HEK293 (cell line): ENCODE measurements around the gene ZRANB1.

Source experiments
- CTCF ChIA-PET: fragments of 350-600 bp; formaldehyde crosslinking; extraction: SDS; loops from one replicate; lab custom pipeline; 2021; ENCODE audit warnings: antibody characterized with exemption; lab: Yijun Ruan, JAX
- POLR2A ChIA-PET: fragments of 300-600 bp; formaldehyde crosslinking; extraction: SDS; loops from one replicate; lab custom pipeline; 2020; ENCODE audit warnings: antibody characterized with exemption, inconsistent platforms; lab: Yijun Ruan, JAX
- H3K27ac ChIP-seq: fragments of 200-500 bp; sonication (Bioruptor generic); 2 replicates; pipeline ENCODE4 v1.5.1; 2014; ENCODE audit warnings: low read depth, low read length, control low read depth, inconsistent platforms; ENCODE audit errors: extremely low read depth
- H3K36me3 ChIP-seq, 2 experiments: fragments of 200-500 bp in 1 of 2; sonication (Bioruptor generic) in 1 of 2; 1 replicate in 1 of 2; 2 replicates in 1 of 2; pipeline ENCODE4 v1.5.1; 2014 to 2017; ENCODE audit warnings: inconsistent platforms in 2 of 2, low read length in 2 of 2; ENCODE audit not compliant: control insufficient read depth in 2 of 2, insufficient read depth in 1 of 2
- H3K4me1 ChIP-seq: fragments of 200-500 bp; sonication (Bioruptor generic); 2 replicates; pipeline ENCODE4 v1.5.1; 2014; ENCODE audit warnings: mild to moderate bottlenecking, low read length, inconsistent platforms; ENCODE audit not compliant: control insufficient read depth, insufficient read depth
- H3K4me3 ChIP-seq: 2 replicates; pipeline ENCODE4 v1.5.1; 2011; ENCODE audit warnings: low read depth, mild to moderate bottlenecking, control low read depth, low read length, moderate library complexity
- H3K9me3 ChIP-seq: fragments of 200-500 bp; sonication (Bioruptor generic); 2 replicates; pipeline ENCODE4 v1.5.1; 2014; ENCODE audit warnings: low read depth, low read length, inconsistent platforms; ENCODE audit not compliant: control insufficient read depth, insufficient read depth
- KLF1 ChIP-seq: fragments of 450-650 bp; formaldehyde crosslinking; IDR thresholded peaks from 2 replicates; pipeline ENCODE4 v1.5.1; 2016; ENCODE audit warnings: missing biosample characterization, missing genetic modification characterization
- KLF10 ChIP-seq: fragments of 450-650 bp; IDR thresholded peaks from 2 replicates; pipeline ENCODE4 v1.5.1; 2018; ENCODE audit warnings: missing biosample characterization, mild to moderate bottlenecking, missing genetic modification characterization
- MZF1 ChIP-seq: fragments of 450-650 bp; formaldehyde crosslinking; IDR thresholded peaks from 2 replicates; pipeline ENCODE4 v1.5.1; 2017; ENCODE audit warnings: missing biosample characterization, missing genetic modification characterization, borderline replicate concordance
- REPIN1 ChIP-seq: fragments of 450-650 bp; formaldehyde crosslinking; IDR thresholded peaks from 2 replicates; pipeline ENCODE4 v1.5.1; 2017; ENCODE audit warnings: missing biosample characterization, missing genetic modification characterization, low read depth
- SALL2 ChIP-seq: fragments of 450-650 bp; formaldehyde crosslinking; IDR thresholded peaks from 2 replicates; pipeline ENCODE4 v1.5.0; 2017; ENCODE audit warnings: missing biosample characterization, mild to moderate bottlenecking, missing genetic modification characterization, borderline replicate concordance
- SP3 ChIP-seq: fragments of 450-650 bp; formaldehyde crosslinking; IDR thresholded peaks from 2 replicates; pipeline ENCODE4 v1.5.1; 2016; ENCODE audit warnings: missing biosample characterization, missing genetic modification characterization
- SP7 ChIP-seq: fragments of 450-650 bp; formaldehyde crosslinking; IDR thresholded peaks from 2 replicates; pipeline ENCODE4 v1.5.1; 2016; ENCODE audit warnings: missing biosample characterization, missing genetic modification characterization
- ZBTB17 ChIP-seq: fragments of 450-650 bp; formaldehyde crosslinking; IDR thresholded peaks from 2 replicates; pipeline ENCODE4 v1.5.1; 2016; ENCODE audit warnings: missing biosample characterization, missing genetic modification characterization
- ZBTB21 ChIP-seq: fragments of 450-650 bp; formaldehyde crosslinking; IDR thresholded peaks from 2 replicates; pipeline ENCODE4 v1.5.1; 2017; ENCODE audit warnings: missing biosample characterization, missing genetic modification characterization
- ZFP41 ChIP-seq: fragments of 450-650 bp; formaldehyde crosslinking; IDR thresholded peaks from 2 replicates; pipeline ENCODE4 v1.5.1; 2016; ENCODE audit warnings: missing biosample characterization, missing genetic modification characterization, borderline replicate concordance
- ZNF266 ChIP-seq: fragments of 450-650 bp; formaldehyde crosslinking; IDR thresholded peaks from 2 replicates; pipeline ENCODE4 v1.5.1; 2016; ENCODE audit warnings: missing biosample characterization, missing genetic modification characterization, low read depth
- ZNF404 ChIP-seq: fragments of 450-650 bp; formaldehyde crosslinking; IDR thresholded peaks from 2 replicates; pipeline ENCODE4 v1.5.1; 2017; ENCODE audit warnings: missing biosample characterization, missing genetic modification characterization
- ZNF416 ChIP-seq: fragments of 450-650 bp; formaldehyde crosslinking; IDR thresholded peaks from 2 replicates; pipeline ENCODE4 v1.5.1; 2016; ENCODE audit warnings: missing biosample characterization, missing genetic modification characterization
- ZNF433 ChIP-seq: fragments of 450-650 bp; formaldehyde crosslinking; IDR thresholded peaks from 2 replicates; pipeline ENCODE4 v1.5.1; 2016; ENCODE audit warnings: missing biosample characterization, missing genetic modification characterization, low read depth
- ZNF558 ChIP-seq: fragments of 450-650 bp; formaldehyde crosslinking; IDR thresholded peaks from 2 replicates; pipeline ENCODE4 v1.5.1; 2016; ENCODE audit warnings: missing biosample characterization, missing genetic modification characterization
- ZNF626 ChIP-seq: fragments of 450-650 bp; sonication (Bioruptor Pico); formaldehyde crosslinking; IDR thresholded peaks from 2 replicates; pipeline ENCODE4 v1.5.1; 2018; ENCODE audit warnings: missing biosample characterization, missing genetic modification characterization, inconsistent platforms
- ZNF654 ChIP-seq: fragments of 450-650 bp; formaldehyde crosslinking; IDR thresholded peaks from 2 replicates; pipeline ENCODE4 v1.5.1; 2016; ENCODE audit warnings: low read depth, missing biosample characterization, missing genetic modification characterization
- ZXDB ChIP-seq: fragments of 450-650 bp; formaldehyde crosslinking; IDR thresholded peaks from 2 replicates; pipeline ENCODE4 v1.5.1; 2016; ENCODE audit warnings: missing biosample characterization, missing genetic modification characterization
- TF ChIP-seq, protein P1 (sequence below): fragments of 450-650 bp; formaldehyde crosslinking; IDR thresholded peaks from 2 replicates; pipeline ENCODE4 v1.5.1; 2017; ENCODE audit warnings: missing biosample characterization, mild to moderate bottlenecking, missing genetic modification characterization, moderate library complexity
- TF ChIP-seq, protein P2 (sequence below): fragments of 450-650 bp; formaldehyde crosslinking; IDR thresholded peaks from 2 replicates; pipeline ENCODE4 v1.5.1; 2016; ENCODE audit warnings: missing biosample characterization, missing genetic modification characterization
- TF ChIP-seq, protein P3 (sequence below): fragments of 450-650 bp; formaldehyde crosslinking; IDR thresholded peaks from 2 replicates; pipeline ENCODE4 v1.5.1; 2016; ENCODE audit warnings: missing biosample characterization, missing genetic modification characterization
- TF ChIP-seq, protein P4 (sequence below): fragments of 450-650 bp; formaldehyde crosslinking; IDR thresholded peaks from 2 replicates; pipeline ENCODE4 v1.5.1; 2016; ENCODE audit warnings: missing biosample characterization, missing genetic modification characterization

Gene ZRANB1

DNA sequence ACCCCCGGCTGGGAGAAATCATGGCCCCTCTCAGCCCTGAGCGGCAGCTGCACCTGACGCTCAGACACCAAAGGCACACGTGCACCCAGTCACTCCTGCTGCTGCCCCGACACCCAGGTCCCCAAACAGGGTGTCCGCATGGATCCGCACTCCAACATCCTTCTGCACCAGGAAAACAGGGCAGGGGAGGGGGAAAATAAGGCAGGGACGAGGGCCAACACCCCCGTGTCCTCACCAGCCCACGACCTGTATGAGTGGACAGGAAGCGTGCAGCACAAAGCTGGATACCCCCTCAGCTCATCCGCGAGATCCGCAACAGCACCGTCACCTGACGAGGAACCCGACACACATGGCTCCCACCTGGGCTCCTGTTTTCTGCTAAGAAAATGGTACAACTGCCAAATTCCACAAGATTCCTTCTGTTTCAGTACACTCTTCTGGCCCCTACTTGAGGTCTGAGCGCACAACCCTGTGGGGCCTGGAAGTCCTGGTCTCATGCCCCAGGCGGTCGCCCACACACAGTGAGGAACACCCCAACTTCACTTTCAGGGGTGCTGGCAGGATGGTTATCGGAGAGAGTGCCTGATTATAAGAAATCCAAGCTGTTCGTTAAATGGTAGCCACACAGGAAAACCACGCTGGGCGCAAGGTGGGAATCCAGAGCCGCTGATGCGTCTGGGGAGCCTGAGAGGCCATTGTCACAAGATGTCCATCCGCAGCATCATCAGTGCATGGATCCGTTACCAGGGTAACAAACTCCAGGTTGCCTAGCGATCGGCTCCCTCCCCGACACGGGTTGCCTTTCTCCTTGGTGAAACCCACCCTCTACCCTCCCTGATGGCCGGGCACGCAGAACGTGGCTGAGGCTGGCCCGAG lies 63.6 kb downstream of the ZRANB1 start:
- TF ChIP-seq ZXDB (tag by site-specific recombination) (no peak), REPIN1 (no peak), ZNF626 (no peak), SP7 (tag by site-specific recombination) (no peak), ZNF558 (tag by site-specific recombination) (no peak), ZNF416 (tag by site-specific recombination) (no peak), ZNF654 (no peak), KLF10 (tag by site-specific recombination) (no peak), SALL2 (tag by site-specific recombination) (no peak), MZF1 (tag by site-specific recombination) (no peak), SP3 (tag by site-specific recombination) (no peak), KLF1 (no peak), ZBTB17 (tag by site-specific recombination) (no peak)
- TF ChIP-seq, protein P1, sequence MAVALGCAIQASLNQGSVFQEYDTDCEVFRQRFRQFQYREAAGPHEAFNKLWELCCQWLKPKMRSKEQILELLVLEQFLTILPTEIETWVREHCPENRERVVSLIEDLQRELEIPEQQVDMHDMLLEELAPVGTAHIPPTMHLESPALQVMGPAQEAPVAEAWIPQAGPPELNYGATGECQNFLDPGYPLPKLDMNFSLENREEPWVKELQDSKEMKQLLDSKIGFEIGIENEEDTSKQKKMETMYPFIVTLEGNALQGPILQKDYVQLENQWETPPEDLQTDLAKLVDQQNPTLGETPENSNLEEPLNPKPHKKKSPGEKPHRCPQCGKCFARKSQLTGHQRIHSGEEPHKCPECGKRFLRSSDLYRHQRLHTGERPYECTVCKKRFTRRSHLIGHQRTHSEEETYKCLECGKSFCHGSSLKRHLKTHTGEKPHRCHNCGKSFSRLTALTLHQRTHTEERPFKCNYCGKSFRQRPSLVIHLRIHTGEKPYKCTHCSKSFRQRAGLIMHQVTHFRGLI (tag by site-specific recombination), result no peak
- TF ChIP-seq, all 188 proteins: peak for 0
- no peak overlapping the region for H3K27ac ChIP-seq
- H3K36me3 ChIP-seq, result peaks cover 0 to 53% of the 10 kb centered on the region in 2 experiments; a peak in 1 of 3 replicates
- H3K4me1 ChIP-seq, result no peaks in the 10 kb centered on the region
- CTCF ChIA-PET, result no interaction called here
- no peaks in the 10 kb centered on the region for H3K9me3 ChIP-seq
- POLR2A ChIA-PET, result no interaction called here
- no peak overlapping the region for H3K4me3 ChIP-seq

DNA sequence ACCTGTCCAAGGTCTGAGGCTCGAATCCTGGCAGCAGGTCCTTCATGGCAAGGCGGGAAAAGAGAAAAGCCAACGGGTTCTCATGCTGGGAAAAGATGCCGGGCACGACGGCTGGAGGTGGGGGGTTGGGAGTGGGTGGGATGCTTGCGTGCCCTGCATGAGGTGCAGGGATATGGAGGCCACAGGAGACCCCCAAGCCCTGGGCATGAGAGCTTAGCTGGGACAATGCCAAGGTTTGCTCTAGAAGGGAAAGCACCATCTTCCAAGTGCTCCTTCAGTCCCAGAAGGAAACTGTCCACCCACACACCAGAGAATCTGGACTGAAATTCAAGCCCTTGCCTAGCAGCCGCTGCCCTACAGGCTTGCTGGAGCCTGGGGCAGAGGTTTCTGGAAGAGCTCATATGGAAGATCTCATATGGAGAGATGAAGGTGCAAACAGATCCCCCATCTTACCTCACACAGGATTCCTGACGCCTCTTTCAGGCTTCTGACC lies 64.3 kb downstream of the ZRANB1 start:
- H3K9me3 ChIP-seq, result no peaks in the 10 kb centered on the region
- no peak for TF ChIP-seq ZNF433 (tag by site-specific recombination)
- TF ChIP-seq, protein P2, sequence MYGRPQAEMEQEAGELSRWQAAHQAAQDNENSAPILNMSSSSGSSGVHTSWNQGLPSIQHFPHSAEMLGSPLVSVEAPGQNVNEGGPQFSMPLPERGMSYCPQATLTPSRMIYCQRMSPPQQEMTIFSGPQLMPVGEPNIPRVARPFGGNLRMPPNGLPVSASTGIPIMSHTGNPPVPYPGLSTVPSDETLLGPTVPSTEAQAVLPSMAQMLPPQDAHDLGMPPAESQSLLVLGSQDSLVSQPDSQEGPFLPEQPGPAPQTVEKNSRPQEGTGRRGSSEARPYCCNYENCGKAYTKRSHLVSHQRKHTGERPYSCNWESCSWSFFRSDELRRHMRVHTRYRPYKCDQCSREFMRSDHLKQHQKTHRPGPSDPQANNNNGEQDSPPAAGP (tag by site-specific recombination), result no peak
- no peak for TF ChIP-seq ZNF266 (tag by site-specific recombination)
- TF ChIP-seq, protein P3, sequence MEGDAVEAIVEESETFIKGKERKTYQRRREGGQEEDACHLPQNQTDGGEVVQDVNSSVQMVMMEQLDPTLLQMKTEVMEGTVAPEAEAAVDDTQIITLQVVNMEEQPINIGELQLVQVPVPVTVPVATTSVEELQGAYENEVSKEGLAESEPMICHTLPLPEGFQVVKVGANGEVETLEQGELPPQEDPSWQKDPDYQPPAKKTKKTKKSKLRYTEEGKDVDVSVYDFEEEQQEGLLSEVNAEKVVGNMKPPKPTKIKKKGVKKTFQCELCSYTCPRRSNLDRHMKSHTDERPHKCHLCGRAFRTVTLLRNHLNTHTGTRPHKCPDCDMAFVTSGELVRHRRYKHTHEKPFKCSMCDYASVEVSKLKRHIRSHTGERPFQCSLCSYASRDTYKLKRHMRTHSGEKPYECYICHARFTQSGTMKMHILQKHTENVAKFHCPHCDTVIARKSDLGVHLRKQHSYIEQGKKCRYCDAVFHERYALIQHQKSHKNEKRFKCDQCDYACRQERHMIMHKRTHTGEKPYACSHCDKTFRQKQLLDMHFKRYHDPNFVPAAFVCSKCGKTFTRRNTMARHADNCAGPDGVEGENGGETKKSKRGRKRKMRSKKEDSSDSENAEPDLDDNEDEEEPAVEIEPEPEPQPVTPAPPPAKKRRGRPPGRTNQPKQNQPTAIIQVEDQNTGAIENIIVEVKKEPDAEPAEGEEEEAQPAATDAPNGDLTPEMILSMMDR (tag by site-specific recombination), result no peak
- TF ChIP-seq ZNF404, result no peak
- TF ChIP-seq, protein P4, sequence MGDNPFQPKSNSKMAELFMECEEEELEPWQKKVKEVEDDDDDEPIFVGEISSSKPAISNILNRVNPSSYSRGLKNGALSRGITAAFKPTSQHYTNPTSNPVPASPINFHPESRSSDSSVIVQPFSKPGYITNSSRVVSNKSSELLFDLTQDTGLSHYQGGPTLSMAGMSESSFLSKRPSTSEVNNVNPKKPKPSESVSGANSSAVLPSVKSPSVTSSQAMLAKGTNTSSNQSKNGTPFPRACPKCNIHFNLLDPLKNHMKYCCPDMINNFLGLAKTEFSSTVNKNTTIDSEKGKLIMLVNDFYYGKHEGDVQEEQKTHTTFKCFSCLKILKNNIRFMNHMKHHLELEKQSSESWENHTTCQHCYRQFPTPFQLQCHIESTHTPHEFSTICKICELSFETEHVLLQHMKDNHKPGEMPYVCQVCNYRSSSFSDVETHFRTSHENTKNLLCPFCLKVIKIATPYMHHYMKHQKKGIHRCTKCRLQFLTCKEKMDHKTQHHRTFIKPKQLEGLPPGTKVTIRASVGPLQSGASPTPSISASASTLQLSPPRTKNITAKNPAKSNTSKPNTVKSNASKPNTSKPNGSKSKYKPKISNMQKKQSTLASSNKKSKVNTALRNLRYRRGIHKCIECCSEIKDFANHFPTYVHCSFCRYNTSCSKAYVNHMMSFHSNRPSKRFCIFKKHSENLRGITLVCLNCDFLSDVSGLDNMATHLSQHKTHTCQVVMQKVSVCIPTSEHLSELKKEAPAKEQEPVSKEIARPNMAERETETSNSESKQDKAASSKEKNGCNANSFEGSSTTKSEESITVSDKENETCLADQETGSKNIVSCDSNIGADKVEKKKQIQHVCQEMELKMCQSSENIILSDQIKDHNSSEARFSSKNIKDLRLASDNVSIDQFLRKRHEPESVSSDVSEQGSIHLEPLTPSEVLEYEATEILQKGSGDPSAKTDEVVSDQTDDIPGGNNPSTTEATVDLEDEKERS (tag by site-specific recombination), result no peak
- no peak for TF ChIP-seq ZBTB17 (tag by site-specific recombination)
- TF ChIP-seq ZFP41 (tag by site-specific recombination), result no peak
- TF ChIP-seq ZBTB21 (tag by site-specific recombination), result no peak
- ChIA-PET CTCF (no interaction called here), POLR2A (no interaction called here)
- H3K36me3 ChIP-seq, result peaks cover 0 to 49% of the 10 kb centered on the region in 2 experiments; a peak in 1 of 3 replicates
- H3K4me1 ChIP-seq, result no peaks in the 10 kb centered on the region
- no peak overlapping the region for H3K4me3 ChIP-seq
- H3K27ac ChIP-seq, result no peak overlapping the region
